GM12878 (cell line): ENCODE measurements around the gene BRSK2. TPM values are rescaled to one million over a fixed set of nuclear protein-coding genes. Genes with fewer than 3 reads are reported as not detected.

Experiments used
- ATAC-seq: fragments of 200-7000 bp; cut with Tn5 transposase; 3 replicates; pipeline ENCODE4 v1.9.1; 2020; ENCODE audit warnings: mild to moderate bottlenecking, moderate library complexity
- BruUV-seq: library from RNA; stranded (reverse); fragments of 400-500 nt; replicated peaks from 2 replicates; lab custom pipeline; 2021; lab: Mats Ljungman, UMichigan
- CTCF ChIA-PET: fragments of 300-600 bp; sonication (Branson Sonifier 250); formaldehyde crosslinking; extraction: SDS; loops from one replicate; lab custom pipeline; 2021; ENCODE audit warnings: inconsistent platforms; lab: Yijun Ruan, JAX
- POLR2A ChIA-PET: fragments of 350-600 bp; formaldehyde crosslinking; extraction: SDS; loops from one replicate; lab custom pipeline; 2021; ENCODE audit warnings: inconsistent platforms; lab: Charles Lee
- RAD21 ChIA-PET: fragments of 300-600 bp; sonication (Branson Sonifier 250); formaldehyde crosslinking; loops from one replicate; lab custom pipeline; 2023; ENCODE audit warnings: antibody characterized with exemption; ENCODE audit not compliant: unreplicated experiment; lab: Charles Lee
- SMC1A ChIA-PET: fragments of 300-600 bp; sonication (Branson Sonifier 250); formaldehyde crosslinking; loops from one replicate; lab custom pipeline; 2023; ENCODE audit not compliant: unreplicated experiment, uncharacterized antibody; lab: Charles Lee
- DNase-seq: peaks from one replicate; pipeline ENCODE4 v3.0.0-alpha.2; 2011; ENCODE audit warnings: low read depth, low spot score
- FAIRE-seq: peaks from 3 replicates; lab custom pipeline; 2011; peaks lifted over from hg19 to GRCh38; lab: Jason Lieb, UNC
- H2AFZ ChIP-seq: 2 replicates; pipeline ENCODE4 v1.6.0; 2011; ENCODE audit warnings: low read depth, low read length, control low read depth; ENCODE audit not compliant: control insufficient read depth
- H3K27ac ChIP-seq: 2 replicates; pipeline ENCODE4 v1.5.1; 2011; ENCODE audit warnings: control low read depth; ENCODE audit not compliant: control insufficient read depth, insufficient read depth
- H3K27me3 ChIP-seq, 2 experiments: replicated peaks in 1 of 2; 2 replicates each; pipeline versions ENCODE4 v1.6.0 to v1.6.1; 2011; ENCODE audit warnings: low read length in 1 of 2; ENCODE audit not compliant: control insufficient read depth in 2 of 2, insufficient read depth in 2 of 2
- H3K36me3 ChIP-seq, 2 experiments: 2 replicates each; pipeline ENCODE4 v1.5.1; 2011; ENCODE audit warnings: low read length in 1 of 2; ENCODE audit not compliant: control insufficient read depth in 2 of 2, insufficient read depth in 2 of 2
- H3K4me1 ChIP-seq: 2 replicates; pipeline ENCODE4 v1.6.1; 2011; ENCODE audit warnings: mild to moderate bottlenecking, low read length, moderate library complexity, mixed read lengths; ENCODE audit not compliant: control insufficient read depth, insufficient read depth
- H3K4me2 ChIP-seq: 2 replicates; pipeline ENCODE4 v1.6.0; 2011; ENCODE audit warnings: control low read depth; ENCODE audit not compliant: control insufficient read depth, insufficient read depth
- H3K4me3 ChIP-seq: fragments of 200-600 bp; sonication (generic); 2 replicates; pipeline ENCODE4 v1.5.1; 2016
- H3K79me2 ChIP-seq: 2 replicates; pipeline ENCODE4 v1.6.0; 2011; ENCODE audit warnings: low read length; ENCODE audit not compliant: control insufficient read depth, insufficient read depth
- H3K9ac ChIP-seq: 2 replicates; pipeline ENCODE4 v1.8.0; 2011; ENCODE audit warnings: low read length, control low read depth, mixed read lengths; ENCODE audit not compliant: control insufficient read depth, insufficient read depth
- H3K9me3 ChIP-seq: replicated peaks from 3 replicates; pipeline ENCODE4 v1.5.1; 2011; ENCODE audit warnings: mild to moderate bottlenecking, low read length; ENCODE audit not compliant: control insufficient read depth, insufficient read depth
- H4K20me1 ChIP-seq: 2 replicates; pipeline ENCODE4 v1.6.0; 2011; ENCODE audit not compliant: control insufficient read depth, insufficient read depth
- BACH1 ChIP-seq: fragments of 450-650 bp; IDR thresholded peaks from 2 replicates; pipeline ENCODE4 v1.6.1; 2017; ENCODE audit warnings: mild to moderate bottlenecking, borderline replicate concordance
- CBX3 ChIP-seq: fragments of 200-600 bp; sonication (generic); IDR thresholded peaks from 2 replicates; pipeline ENCODE4 v1.6.1; 2016; ENCODE audit warnings: low read depth, borderline replicate concordance
- ESRRA ChIP-seq: IDR thresholded peaks from 2 replicates; pipeline ENCODE4 v1.6.1; 2012; ENCODE audit warnings: mild to moderate bottlenecking, low read length, improper control_type of control experiment
- ETV6 ChIP-seq, 2 experiments: fragments of 450-650 bp in 1 of 2; IDR thresholded peaks in 1 of 2; conservative IDR thresholded peaks in 1 of 2; 2 replicates each; pipeline ENCODE4 v1.6.1; 2014; ENCODE audit warnings: antibody characterized with exemption in 1 of 2, borderline replicate concordance in 1 of 2, low read depth in 1 of 2, mild to moderate bottlenecking in 1 of 2, moderate library complexity in 1 of 2
- JUND ChIP-seq: IDR thresholded peaks from 2 replicates; pipeline ENCODE4 v1.6.1; 2012; ENCODE audit warnings: low read depth, mild to moderate bottlenecking, low read length, improper control_type of control experiment, moderate library complexity
- KDM1A ChIP-seq: fragments of 200-600 bp; sonication (generic); IDR thresholded peaks from 2 replicates; pipeline ENCODE4 v1.6.1; 2016; ENCODE audit warnings: borderline replicate concordance
- MEF2A ChIP-seq: IDR thresholded peaks from 2 replicates; pipeline ENCODE4 v1.6.1; 2011; ENCODE audit warnings: low read depth, mild to moderate bottlenecking, low read length, moderate library complexity; ENCODE audit not compliant: insufficient read depth
- NFXL1 ChIP-seq: fragments of 450-650 bp; IDR thresholded peaks from 2 replicates; pipeline ENCODE4 v1.6.1; 2017; ENCODE audit warnings: antibody characterized with exemption, mild to moderate bottlenecking, borderline replicate concordance
- SIX5 ChIP-seq: IDR thresholded peaks from 2 replicates; pipeline ENCODE4 v1.6.1; 2011; ENCODE audit warnings: mild to moderate bottlenecking, low read depth, low read length, moderate library complexity; ENCODE audit not compliant: severe bottlenecking
- SPI1 ChIP-seq: IDR thresholded peaks from 2 replicates; pipeline ENCODE4 v1.6.1; 2011; ENCODE audit warnings: low read depth, mild to moderate bottlenecking, low read length, moderate library complexity, borderline replicate concordance; ENCODE audit not compliant: insufficient read depth
- SUPT20H ChIP-seq: IDR thresholded peaks from 2 replicates; pipeline ENCODE4 v1.6.1; 2011; ENCODE audit warnings: low read depth, mild to moderate bottlenecking, low read length, moderate library complexity, borderline replicate concordance; ENCODE audit not compliant: control insufficient read depth
- TARDBP ChIP-seq: IDR thresholded peaks from 2 replicates; pipeline ENCODE4 v1.6.1; 2016; ENCODE audit warnings: borderline replicate concordance
- WRNIP1 ChIP-seq: IDR thresholded peaks from 2 replicates; pipeline ENCODE4 v1.6.1; 2011; ENCODE audit warnings: low read depth, low read length, improper control_type of control experiment, borderline replicate concordance
- ZNF207 ChIP-seq: fragments of 450-650 bp; IDR thresholded peaks from 2 replicates; pipeline ENCODE4 v1.6.1; 2014; ENCODE audit warnings: antibody characterized with exemption, mild to moderate bottlenecking, borderline replicate concordance
- ZNF622 ChIP-seq: fragments of 450-650 bp; IDR thresholded peaks from 2 replicates; pipeline ENCODE4 v1.6.1; 2017; ENCODE audit warnings: mild to moderate bottlenecking, inconsistent platforms
- WGBS: methylation state at CpG from one replicate; pipeline ENCODE4 v1.1.6; 2016; ENCODE audit warnings: low lambda C conversion rate; ENCODE audit not compliant: insufficient replicate concordance, insufficient coverage; ENCODE audit errors: missing lambda C conversion rate; 5-methylcytosine and 5-hydroxymethylcytosine counted together
- in situ Hi-C: fragments of 300-500 bp; cut with MboI; formaldehyde crosslinking; loops from 9 replicates; pipeline ENCODE4 v1.14.3; 2018; ENCODE audit warnings: mixed read lengths
- intact Hi-C: fragments of 100-400 bp; cut with micrococcal nuclease; formaldehyde crosslinking; loops from one replicate; pipeline ENCODE4 v1.14.2; 2022; ENCODE audit not compliant: unreplicated experiment
- polyA plus RNA-seq, 11 experiments: library from polyadenylated mRNA; depleted of rRNA in 4 of 11; unstranded in 6 of 11; stranded (reverse) in 5 of 11; fragments of >200 nt; fragmentation: Nextera tagmentation in 4 of 11; fragmentation: Illumina TruSeq in 1 of 11; extraction: Ambion mirVana in 4 of 11; extraction: Trizol in 1 of 11; gene quantifications; 1 replicate in 1 of 11; 2 replicates in 10 of 11; pipeline versions ENCODE4 v1.2.1 to v1.2.3, GENCODE V29; 2011 to 2016; ENCODE audit warnings: inconsistent platforms in 2 of 11, missing spikeins in 2 of 11, low read depth in 1 of 11
- total RNA-seq, 4 experiments: library from RNA; depleted of rRNA in 3 of 4; stranded (reverse); fragments of >200 nt in 3 of 4; fragmentation: Illumina TruSeq in 1 of 4; extraction: Trizol in 1 of 4; gene quantifications; 2 replicates each; pipeline versions ENCODE4 v1.2.1 to v1.2.3, GENCODE V29; 2013 to 2021
- TF ChIP-seq, protein P1 (sequence below): IDR thresholded peaks from 2 replicates; pipeline ENCODE4 v1.6.1; 2012; ENCODE audit warnings: mild to moderate bottlenecking, low read depth, low read length
- TF ChIP-seq, protein P2 (sequence below): fragments of 150-350 bp; IDR thresholded peaks from 2 replicates; pipeline ENCODE4 v1.6.1; 2014; ENCODE audit warnings: mild to moderate bottlenecking, low read depth, low read length

The BRSK2 gene
- total and polyA plus RNA-seq, 10 of the 15 experiments (the other 5 are each of a cell fraction or from before 2014, with no cell fraction given) = 0.13 TPM; not detected in 9

DNA sequence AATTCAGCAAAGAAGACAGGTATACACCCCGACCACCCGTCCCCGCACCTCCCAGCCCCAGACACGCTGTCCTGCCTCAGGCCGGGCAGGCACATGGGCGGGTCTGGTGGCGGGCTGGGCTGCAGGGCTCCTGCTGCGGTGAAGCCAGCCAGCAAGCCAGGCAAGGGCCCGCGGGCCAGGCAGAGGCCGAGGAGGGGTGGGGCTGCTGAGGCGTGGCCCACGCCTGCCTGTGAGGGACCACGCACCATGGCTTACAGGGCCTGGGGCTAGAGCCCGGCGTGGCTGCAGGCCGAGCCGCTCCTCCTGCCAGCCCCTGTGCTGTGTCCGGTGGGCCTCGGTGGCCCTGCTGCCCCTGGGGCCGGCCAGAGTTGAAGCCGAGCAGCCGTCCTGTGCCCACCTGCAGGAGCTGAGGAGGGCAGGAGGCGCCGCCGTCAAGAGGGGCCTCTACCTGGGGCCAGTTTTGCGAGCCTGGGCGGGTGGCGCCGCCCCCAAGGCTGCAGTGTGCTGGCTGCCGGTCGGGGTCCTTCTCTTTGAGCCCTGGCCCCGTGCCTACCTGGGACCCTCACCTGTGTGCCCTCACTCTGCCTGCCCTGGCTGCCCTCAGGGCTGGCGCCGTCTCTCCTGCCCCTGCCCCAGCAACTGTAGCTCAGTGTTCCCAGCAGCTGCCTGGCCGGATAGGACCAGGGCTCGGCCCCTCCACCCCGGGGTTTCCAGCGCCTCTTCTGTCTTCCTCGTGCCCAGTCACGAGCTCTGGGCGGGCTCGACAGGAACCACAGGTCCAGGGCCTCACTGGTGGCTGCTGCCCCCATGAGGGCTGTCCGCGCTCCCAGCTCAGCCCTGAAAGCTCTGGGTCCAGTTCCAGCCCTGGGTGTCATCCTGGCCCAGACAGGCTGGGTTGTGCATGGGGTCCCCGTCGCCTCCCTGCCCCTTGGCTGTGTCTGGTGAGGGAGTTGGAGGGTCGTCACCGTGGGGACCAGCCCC is 58.4 kb downstream of the BRSK2 start:
- ChIA-PET RAD21 (interaction anchor here (1.4 kb wide), 1 partner anchor 127 kb away, joined by 3 read pairs; no protein-coding TSS in a partner anchor), POLR2A (no interaction called here), SMC1A (no interaction called here), CTCF (no interaction called here)
- H3K4me3 ChIP-seq = no peak overlapping the region
- H3K4me2 ChIP-seq = no peak overlapping the region
- DNase-seq (no peak), FAIRE-seq (no peak), ATAC-seq (no peak)
- H3K27me3 ChIP-seq = no peaks in the 10 kb centered on the region
- no peaks in the 10 kb centered on the region for H3K36me3 ChIP-seq
- in situ Hi-C loops = no loop called here
- intact Hi-C loops = no loop called here
- H2AFZ ChIP-seq = no peak overlapping the region
- no peaks in the 10 kb centered on the region for H3K9me3 ChIP-seq
- no peaks in the 10 kb centered on the region for H3K4me1 ChIP-seq
- H3K9ac ChIP-seq = no peak overlapping the region
- H4K20me1 ChIP-seq = no peaks in the 10 kb centered on the region
- BruUV-seq = no TSS peak
- no peaks in the 10 kb centered on the region for H3K79me2 ChIP-seq
- H3K27ac ChIP-seq = no peak overlapping the region
- WGBS = 53% methylated on average over 42 of the region's 49 CpGs
- TF ChIP-seq SPI1 (no peak), WRNIP1 (no peak), ZNF207 (no peak), ETV6 (conservative IDR thresholded peaks at IDR 0.05 in 1 of 2, IDR thresholded peaks at IDR 0.05 in 1 of 2; ENCODE audit: borderline replicate concordance in 1 of 2, low read depth in 1 of 2) (no peak), SIX5 (no peak), ZNF622 (no peak), JUND (no peak), KDM1A (no peak), ESRRA (no peak), CBX3 (no peak), TARDBP (no peak), SUPT20H (no peak), NFXL1 (no peak), MEF2A (no peak), BACH1 (no peak)
- TF ChIP-seq, protein P1, sequence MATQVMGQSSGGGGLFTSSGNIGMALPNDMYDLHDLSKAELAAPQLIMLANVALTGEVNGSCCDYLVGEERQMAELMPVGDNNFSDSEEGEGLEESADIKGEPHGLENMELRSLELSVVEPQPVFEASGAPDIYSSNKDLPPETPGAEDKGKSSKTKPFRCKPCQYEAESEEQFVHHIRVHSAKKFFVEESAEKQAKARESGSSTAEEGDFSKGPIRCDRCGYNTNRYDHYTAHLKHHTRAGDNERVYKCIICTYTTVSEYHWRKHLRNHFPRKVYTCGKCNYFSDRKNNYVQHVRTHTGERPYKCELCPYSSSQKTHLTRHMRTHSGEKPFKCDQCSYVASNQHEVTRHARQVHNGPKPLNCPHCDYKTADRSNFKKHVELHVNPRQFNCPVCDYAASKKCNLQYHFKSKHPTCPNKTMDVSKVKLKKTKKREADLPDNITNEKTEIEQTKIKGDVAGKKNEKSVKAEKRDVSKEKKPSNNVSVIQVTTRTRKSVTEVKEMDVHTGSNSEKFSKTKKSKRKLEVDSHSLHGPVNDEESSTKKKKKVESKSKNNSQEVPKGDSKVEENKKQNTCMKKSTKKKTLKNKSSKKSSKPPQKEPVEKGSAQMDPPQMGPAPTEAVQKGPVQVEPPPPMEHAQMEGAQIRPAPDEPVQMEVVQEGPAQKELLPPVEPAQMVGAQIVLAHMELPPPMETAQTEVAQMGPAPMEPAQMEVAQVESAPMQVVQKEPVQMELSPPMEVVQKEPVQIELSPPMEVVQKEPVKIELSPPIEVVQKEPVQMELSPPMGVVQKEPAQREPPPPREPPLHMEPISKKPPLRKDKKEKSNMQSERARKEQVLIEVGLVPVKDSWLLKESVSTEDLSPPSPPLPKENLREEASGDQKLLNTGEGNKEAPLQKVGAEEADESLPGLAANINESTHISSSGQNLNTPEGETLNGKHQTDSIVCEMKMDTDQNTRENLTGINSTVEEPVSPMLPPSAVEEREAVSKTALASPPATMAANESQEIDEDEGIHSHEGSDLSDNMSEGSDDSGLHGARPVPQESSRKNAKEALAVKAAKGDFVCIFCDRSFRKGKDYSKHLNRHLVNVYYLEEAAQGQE = no peak
- TF ChIP-seq, protein P2, sequence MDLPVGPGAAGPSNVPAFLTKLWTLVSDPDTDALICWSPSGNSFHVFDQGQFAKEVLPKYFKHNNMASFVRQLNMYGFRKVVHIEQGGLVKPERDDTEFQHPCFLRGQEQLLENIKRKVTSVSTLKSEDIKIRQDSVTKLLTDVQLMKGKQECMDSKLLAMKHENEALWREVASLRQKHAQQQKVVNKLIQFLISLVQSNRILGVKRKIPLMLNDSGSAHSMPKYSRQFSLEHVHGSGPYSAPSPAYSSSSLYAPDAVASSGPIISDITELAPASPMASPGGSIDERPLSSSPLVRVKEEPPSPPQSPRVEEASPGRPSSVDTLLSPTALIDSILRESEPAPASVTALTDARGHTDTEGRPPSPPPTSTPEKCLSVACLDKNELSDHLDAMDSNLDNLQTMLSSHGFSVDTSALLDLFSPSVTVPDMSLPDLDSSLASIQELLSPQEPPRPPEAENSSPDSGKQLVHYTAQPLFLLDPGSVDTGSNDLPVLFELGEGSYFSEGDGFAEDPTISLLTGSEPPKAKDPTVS = no peak
